Activated CD4-positive, CD25-positive, alpha-beta regulatory T cell treated with anti-CD3 and anti-CD28 coated beads, Interleukin-2, amount 50 U/mL, for 16 hours (primary cell): ENCODE measurements around the gene CBFA2T3.

Experiments used
- DNase-seq: peaks from one replicate; pipeline ENCODE4 v3.0.0-alpha.2; 2020; ENCODE audit warnings: low read depth, low spot score

Gene CBFA2T3

DNA sequence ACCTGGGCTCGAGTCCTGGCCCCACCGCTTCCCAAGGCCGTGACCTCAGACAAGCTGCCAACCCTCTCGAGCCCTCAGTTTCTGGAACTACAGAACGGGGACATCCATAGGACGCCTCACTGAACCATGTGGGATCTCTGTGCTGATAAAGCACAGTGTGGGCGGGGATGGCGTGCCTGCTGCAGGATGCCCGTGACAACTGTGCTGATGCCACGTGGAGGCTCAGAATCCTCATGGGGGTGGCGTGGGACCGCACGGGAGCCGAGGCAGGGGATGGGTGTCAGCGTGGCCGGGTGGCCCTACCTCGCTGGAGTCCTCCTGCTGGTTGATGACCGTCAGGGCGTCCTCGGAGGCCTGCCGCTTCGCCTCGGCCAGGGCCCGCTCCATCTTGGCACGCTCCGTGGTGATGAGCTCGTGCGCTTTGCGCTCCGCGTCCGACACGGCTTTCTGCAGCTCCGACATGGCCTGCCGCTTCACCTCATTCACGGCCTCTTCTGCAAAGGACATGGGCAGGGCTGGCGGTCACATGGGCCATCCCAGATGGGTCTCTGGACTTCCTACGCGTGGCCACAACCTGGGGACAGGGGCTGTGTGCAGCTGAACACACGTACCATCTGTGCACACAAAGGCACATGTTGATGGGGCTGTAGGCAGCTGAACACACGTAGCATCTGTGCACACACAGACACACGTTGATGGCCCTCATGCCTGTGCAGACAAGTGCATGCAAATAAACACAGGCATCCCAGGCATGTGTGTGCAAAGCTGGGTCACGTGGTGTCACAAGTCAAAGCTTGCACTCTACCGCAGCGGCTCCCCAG lies 97.8 kb downstream of the CBFA2T3 start:
- DNase-seq = no peak

DNA sequence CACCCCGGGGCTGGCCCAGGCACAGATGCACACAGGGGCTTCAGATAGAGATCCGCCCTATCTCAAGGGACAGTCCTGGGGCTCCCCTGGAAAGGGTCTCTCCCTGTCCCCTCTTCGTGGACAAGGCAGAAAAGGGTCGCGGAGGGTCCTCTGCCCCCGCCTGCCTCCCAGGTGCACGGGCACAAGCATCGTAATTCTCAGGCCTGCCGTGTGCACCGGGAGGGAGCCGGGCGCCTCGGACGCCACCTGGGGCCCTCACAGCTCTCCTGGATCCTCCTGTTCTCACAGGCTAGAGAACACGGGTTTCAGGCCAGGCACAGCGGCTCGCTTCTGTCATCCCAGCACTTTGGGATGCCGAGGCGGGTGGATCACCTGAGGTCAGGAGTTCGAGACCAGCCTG lies 98.7 kb downstream of the CBFA2T3 start:
- DNase-seq = no peak

DNA sequence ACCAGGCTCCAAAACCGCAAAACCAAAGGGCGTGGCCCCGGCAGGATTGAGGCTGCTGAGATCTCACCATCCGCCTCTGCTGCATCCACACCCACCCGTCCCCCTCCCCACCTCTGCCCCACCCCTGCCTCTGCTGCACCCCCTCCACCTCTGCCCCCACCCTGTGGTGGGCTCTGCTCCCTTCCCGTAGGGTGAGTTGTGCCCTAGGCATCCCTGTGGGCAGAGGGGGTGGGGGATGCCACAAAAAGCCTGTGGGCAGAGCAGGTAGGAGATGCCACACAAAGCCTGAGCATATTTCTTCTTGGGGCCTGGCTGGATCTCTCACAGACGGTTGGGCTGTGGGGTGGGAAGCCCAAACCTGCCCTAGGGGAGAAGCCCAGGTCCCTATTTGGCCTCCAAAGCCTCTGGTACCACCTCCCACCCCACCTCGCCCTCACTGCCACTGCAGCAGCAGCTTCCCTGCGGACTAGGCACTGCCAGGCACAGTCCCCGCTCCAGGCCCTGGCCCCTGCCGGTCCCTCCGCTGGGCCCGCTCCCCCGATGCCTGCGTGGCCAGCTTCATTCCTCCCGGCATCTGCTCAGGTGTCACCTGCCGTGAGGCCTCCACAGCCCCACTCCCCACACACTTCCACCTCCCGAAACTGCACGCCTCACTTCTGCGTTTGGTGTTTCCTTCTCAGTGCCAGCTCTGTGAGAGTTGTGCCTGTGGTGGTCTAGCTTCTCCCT lies 99.3 kb downstream of the CBFA2T3 start:
- DNase-seq = no peak

DNA sequence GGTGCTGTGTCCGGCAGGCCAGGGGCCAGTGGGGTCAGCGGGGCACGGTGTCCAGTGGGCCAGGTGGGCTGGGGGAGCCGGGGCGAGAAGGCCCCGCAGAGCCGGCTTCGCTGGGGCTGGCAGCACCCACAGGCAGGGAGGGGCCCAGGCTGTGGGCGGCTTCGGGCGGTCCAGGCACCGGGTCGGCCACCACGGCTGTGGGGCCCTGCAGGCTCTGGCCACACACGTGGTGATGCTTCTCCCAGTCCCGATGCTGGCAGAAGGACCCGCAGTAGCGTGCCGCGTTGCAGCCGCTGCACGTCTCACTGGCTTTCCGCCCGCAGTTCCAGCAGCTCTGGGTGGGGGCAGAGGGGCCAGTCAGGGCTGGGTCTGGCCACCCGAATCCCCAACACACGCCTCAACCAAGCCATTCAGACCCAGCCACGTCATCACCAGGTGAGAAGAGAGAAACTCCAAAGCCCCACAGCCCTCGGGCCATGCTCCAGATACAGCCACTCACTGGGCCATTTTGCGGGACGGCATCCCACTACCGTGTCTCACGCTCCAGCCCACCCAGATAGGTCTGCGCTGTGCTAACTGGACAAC lies 100.0 kb downstream of the CBFA2T3 start:
- no peak for DNase-seq

DNA sequence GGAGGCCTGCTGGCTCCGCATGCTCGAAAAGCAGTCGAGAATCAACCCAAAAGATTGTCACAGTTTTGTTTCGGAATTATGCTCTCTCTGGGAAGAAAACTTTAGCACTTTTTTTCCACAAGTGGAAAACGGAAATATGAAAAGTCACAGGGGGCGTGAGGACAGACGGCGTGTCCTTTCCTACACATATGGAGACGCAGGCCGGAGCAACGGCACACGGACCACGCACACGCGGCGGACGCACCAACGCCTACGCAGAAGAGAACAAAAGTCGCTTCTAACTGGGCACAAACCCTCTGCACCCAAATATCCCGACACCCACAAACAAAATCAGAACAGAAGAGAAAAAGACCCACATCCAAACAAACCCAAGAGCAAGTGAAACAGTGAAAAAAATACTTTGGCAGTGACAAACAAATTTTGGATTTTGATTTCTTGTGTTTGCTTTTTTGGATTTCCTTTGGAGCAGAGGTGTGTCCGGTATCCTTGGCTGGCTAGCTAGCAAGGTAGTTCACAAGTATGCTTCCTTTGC lies 101.2 kb downstream of the CBFA2T3 start:
- no peak for DNase-seq

DNA sequence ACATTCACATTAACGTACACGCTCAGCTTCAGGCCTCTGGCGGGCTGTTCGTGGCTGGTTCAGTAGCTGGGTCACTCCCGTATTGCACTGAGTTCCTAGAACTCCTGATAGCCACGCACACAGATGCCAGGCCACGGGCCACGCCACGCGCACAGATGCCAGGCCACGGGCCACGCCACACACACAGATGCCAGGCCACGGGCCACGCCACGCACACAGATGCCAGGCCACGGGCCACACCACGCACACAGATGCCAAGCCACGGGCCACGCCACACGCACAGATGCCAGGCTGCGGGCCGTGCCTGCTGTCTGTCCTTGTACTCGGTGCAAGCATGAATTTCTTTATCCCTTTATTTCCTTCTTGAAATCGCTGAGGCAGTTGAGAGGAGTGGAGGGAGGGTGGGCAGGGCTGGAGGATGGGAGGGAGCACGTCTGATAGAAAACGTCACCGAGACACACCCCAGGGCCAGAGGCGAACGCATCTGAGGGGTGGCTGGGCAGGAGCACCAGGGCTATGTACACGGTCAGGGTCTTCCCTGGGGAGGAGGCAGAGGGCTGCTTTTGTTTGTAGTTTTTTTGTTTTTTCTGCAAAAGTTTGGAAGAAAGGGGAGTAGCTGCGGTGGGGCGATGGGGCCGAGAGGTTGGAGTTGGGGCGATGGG lies 101.9 kb downstream of the CBFA2T3 start:
- DNase-seq = no peak

DNA sequence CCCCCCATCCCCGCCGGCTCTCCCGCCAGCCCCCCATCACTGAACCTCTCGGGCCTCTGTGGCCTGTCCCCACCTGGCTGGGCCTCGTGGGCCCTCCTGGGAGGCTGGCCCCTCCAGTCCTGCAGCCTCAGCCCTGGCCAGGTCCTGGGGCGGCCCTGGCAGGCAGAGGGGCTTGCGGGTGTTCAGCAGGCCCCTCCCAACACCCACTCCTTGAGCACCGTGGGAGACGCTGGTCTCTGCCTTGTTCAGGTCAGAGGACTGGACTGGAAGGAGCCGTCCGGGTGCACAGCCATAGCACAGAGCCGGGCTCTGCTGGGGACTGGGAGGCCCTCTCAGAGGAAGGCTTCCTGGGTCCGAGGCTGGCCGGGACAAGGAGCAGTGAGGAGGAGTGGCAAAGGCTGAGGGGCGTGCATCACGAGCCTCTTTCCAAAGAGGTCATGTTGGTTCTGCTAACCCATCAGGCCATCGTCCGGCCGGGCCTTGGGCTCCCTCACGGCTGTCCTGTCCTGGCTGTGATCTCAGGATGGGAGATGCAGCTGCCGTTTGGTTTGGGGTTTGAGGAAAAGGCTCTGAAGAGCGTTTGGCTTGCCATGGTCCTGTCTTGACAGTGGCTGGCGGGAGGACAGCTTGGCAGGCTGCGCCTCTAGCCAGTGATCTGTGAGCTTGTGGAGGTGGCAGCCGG lies 104.2 kb downstream of the CBFA2T3 start:
- no peak for DNase-seq

DNA sequence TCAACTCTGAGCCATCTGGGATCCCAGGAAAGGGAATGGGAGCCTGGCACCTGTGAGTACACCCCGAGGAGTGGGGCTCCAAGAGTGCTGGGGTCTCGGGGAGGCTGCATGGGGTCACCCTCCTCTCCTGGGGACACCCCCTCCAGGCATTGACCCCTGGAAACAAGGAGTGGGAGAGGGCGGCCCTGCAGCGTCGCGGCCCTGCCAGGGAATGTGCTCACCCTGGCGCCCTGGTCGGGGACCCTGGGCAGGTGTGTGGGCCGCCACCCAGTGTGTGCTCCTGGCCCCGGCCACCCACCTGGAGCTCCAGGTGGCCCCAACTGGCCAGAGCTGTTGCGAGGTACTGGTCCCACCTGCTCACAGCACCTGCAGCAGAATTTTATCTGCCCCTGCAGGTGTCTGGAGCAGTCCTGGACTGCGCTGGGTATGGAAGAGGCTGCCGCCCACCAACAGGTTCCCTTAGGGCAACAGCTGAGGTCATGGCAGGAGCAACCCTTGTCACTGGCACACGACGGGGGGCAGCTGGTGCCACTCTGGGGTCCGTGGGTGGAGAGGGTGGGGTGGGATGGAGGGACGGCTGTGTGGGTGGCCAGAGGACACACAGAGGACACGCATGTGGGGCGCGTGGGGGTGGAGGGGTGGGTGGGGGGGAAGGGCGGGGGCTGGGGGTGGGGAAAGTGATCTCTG lies 105.1 kb downstream of the CBFA2T3 start:
- DNase-seq = no peak

DNA sequence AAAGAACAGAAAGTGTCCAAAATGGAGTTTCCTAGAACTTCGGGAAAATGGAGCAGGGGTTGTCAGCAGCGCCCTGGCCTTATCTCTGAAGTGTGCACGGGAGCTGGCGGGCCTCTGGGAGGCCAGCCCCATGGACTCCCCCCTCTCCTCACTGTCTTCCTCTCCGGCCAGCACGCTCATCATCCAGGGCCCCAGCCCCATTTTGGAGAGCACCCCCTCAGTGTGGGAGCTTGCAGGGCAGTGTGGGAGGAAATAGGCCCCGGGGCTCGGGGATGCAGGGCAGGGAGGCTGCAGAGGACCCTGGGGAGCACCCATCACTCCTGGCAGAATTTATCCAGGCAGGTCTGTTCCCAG lies 105.7 kb downstream of the CBFA2T3 start:
- DNase-seq = no peak

DNA sequence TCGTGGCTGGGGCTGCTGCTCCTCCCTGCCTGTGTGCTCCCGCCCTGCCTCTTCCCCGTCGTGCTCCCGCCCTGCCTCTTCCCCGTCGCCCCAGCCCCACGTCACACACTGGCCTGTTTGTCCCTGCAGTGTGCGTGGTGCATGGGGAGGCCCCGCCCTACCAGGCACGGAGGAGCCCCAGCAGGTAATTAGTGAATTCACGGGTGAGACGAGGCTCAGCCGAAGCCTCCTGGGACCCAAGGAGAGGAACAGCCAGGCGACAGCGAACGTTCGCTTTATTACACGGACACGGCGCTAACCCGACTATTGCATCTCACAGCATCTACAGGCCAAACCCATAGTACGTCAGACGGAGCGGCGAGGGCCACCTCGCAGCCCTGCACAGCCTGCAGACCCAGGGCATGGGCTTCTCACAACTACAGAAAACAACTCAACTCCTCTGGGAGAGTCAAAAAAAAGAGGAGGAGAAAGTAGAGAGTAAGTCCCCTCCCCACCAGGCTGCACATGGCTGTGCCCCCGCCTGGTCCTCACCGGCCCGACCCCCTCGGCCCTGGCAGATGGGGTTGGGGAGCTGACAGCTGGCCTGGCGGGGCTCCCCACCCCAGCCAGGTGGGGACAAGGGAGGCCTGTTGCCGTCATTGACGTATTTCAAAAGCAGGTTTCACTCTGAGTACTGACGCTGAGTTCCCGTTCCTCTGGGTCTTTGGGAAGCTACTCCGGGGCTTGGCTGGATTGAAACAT lies 106.2 kb downstream of the CBFA2T3 start:
- DNase-seq = no peak

DNA sequence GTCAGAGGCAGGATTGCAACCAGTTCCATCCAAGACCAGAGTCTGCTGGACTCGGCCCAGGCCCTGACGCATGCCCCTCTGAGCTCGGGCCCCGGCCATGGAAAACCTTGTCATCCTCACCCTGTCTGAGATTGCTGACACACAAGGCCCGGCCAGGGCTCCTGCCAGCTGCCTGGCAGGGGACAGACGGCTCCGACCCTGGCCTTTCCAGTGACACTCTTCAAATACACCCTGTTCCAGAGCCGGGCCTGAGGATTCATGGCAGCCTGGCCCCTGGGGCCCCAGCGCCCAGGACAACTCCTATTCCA lies 107.4 kb downstream of the CBFA2T3 start:
- DNase-seq = no peak

DNA sequence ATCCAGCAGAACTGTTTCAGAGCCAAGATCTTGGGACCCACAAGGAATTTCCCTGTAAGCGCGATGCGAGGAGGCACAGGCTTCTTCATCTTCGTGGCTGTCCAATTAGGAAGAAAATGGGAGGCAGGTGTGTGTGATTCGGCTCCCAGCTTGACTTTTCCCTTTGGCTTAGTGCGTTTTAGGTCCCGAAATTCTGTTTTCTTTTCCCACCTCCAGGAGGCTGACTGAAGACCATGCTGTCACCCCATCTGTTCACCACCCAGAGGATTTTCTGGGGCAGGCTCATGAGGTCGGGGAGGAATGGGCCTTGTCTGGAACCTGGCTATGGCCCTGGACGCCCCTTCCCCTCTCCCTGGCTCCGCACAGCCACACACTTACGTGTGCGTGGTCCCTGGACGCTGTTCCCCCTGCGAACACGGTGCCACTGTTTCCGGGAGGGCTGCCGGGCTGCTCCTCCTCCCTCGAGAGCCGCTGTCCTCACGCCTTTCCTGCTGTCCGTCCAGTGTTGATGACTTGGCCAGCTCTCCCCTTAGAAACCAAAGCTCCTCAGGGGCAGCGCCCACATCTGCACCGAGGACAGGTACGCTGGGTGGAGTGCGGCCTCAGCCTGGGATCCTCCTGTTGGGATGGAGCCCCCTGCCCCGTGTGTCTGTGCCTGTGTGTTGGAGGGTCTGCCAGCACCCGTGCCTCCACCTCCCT lies 107.9 kb downstream of the CBFA2T3 start:
- DNase-seq = no peak

DNA sequence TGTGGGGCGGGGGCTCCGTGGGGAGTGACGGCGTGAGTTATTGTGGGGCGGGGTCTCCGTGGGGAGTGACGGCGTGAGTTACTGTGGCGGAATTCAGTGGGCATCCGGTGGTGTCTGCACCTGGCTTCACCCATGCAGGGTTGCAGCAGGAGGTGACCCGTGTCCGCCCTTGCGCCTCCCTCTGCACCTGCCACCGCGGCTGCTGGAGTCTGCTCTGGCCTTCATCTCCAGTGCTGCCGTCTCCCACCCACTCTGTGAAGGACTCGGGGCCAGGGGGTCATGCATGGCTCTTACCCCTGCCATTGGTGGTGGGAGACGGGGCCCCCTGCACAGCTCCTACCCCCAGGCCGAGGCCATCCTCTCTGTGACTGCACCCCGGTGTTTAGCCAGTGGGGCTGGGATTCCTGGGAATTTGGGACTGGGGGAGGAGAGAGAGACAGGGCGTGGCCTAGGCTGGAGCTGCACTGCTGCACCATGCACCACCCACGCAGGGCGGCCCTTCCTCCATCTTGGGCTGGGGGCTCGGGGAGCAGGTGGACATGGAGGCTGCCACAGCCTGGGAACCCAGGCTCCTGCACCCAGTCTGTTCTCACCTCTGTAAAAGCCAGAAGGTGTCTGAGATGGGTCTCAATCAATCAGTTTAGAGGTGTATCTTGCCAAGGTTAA lies 109.3 kb downstream of the CBFA2T3 start:
- DNase-seq = no peak

DNA sequence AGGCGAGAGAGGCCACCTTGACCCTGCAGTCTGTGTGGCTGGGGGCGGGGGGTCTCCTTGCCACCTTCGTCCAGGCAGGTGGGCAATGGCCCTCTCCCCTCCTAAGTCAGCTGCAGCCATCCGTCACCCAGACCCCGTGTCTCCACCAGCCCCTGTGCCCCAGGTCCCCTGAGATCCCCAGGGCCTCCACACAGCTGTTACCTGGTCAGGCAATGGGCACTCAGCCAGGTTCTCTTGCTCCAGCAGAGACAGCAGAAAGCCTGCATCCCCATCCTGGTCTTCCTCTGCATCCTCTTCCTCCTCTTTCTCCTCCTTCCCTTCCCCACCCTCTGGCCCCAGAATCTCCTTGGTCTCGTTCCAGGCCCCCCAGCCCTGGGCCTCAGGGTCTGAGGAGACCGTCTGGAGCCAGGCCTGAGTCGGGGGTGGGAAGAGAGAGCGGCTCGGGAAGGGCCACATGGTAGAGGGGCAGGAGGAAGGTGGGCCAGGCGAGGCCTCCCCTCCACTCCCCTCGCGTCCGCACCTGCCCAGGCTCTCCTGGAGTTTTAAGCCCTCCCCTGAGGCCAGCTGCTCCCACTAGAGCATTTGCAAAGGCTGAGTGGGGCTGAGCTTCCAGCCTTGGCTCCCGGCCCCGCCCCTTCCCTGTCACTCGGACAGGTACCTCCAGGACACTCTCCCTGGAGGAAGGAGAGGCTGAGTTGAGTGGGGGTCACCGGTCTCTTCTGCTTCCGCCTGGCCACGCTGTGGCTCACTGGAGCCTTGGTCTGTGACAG lies 110.7 kb downstream of the CBFA2T3 start, which contains the start of gene PABPN1L:
Gene PABPN1L, minus strand, starts transcription at position 510 of the 770 bp plus-strand sequence. Its CDS starts 54 bp downstream, at position 456.
- no peak for DNase-seq

DNA sequence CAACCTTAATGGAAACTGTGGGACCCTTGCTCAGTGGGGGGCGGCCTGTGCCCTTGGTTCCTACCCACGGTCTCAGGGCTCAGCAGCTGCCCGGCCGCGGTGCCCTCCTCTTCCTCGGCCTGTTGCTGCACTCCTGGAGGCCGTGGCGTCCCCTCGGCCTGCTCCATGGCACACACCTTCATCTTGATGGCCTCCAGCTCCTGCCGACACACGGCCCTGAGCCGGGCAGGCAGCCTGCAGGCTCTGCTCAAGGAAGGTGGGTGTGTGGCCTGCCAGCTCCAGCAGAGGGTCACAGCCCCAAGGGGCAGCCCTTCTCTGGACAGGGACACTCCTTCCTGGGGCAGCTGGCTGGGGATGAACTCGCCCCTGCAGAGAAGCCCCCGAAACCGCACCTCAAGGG lies 111.3 kb downstream of the CBFA2T3 start:
- DNase-seq = no peak

DNA sequence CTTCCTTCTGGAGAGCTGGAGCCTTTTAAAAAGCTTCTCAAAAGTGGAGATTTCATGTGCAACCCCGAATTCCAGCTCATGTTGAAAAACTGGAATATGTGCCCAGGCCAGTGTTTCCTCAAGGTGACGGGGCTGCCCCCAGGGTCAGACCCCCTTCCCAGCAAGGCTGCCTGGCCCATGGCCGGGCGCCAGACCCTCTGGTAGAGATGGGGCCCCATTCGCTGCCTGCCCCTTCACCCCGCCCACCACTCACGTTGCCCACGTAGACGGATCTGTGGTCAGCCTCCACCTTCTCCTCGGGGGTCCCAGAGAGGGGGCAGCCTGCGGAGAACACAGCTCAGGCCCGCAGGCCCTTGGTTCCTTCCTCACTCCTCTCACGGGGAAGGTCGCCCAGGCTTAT lies 111.7 kb downstream of the CBFA2T3 start:
- no peak for DNase-seq

DNA sequence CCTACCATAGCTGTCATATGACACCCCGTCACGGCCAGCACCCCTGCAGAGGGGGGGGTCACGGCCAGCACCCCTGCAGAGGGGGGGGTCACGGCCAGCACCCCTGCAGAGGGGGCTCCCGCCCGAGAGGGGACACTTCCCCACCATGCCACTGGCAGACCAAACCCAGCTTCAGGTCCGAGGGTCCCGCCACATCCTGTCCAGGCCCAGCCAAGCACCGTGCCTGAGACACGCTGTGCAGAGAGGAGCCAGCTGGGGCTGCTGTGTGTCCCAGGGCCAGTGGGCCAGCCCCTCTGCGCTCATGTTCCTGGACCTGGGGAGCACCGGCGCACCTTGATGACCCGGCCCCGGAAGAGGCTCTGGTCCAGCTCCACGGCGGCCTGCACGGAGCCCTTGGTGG lies 112.5 kb downstream of the CBFA2T3 start:
- DNase-seq = no peak

DNA sequence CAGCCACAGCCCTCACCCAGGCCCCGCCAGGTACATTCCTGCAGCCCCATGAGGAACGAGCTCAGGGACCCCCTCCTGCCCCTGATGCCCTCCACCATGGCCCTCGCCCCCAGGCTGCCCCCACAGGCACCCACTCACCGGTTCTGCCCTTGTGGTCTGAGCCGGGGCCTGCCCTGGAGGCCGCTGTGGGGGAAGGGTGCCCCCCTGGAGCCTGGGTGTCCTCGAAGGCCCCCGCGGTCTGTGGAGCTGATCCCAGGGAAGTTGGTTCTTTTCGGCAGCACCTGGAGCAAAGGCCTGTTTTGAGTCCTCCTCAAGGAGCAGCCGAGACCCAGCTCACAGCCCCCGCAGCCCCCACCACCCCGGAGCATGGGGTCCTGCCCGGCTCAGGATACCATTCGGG lies 112.9 kb downstream of the CBFA2T3 start:
- DNase-seq = no peak
